NCI-H2081 treated with DMSO at 0.1 percent for 48 hours (cell line): Measurements from ENCODE around the gene SFSWAP.
"Not testable (repeated sequence)": the region's sequence is repeated elsewhere in the genome, so short reads cannot be mapped to it uniquely, and the experiment has no call there.

Source experiments
- DNase-seq: peaks from one replicate; lab custom pipeline; 2025; lab: John Stamatoyannopoulos, UW

Gene SFSWAP

GRCh38 chr12:131703161-131703560, 7.7 kb upstream of the SFSWAP start:
- DNase-seq = no peak

GRCh38 chr12:131704509-131704908, 6.4 kb upstream of the SFSWAP start:
- no peak for DNase-seq

GRCh38 chr12:131706709-131707108, 4.2 kb upstream of the SFSWAP start:
- not testable (repeated sequence) for DNase-seq

- no peak for DNase-seq
Measured at GRCh38 chr12:131709226-131709625, 1.7 kb upstream of the SFSWAP start.

- DNase-seq = no peak
Measured at GRCh38 chr12:131711551-131712205, 788 bp downstream of the SFSWAP start.

GRCh38 chr12:131713349-131713748, 2.5 kb downstream of the SFSWAP start:
- no peak for DNase-seq

- no peak for DNase-seq
Measured at GRCh38 chr12:131714759-131715158, 3.9 kb downstream of the SFSWAP start.

GRCh38 chr12:131716282-131716681, 5.4 kb downstream of the SFSWAP start:
- no peak for DNase-seq

- DNase-seq = no peak
Measured at GRCh38 chr12:131720241-131720640, 9.4 kb downstream of the SFSWAP start.

GRCh38 chr12:131720921-131721320, 10.0 kb downstream of the SFSWAP start:
- no peak for DNase-seq

- DNase-seq = no peak
Measured at GRCh38 chr12:131721548-131721947, 10.7 kb downstream of the SFSWAP start.

GRCh38 chr12:131723532-131723931, 12.6 kb downstream of the SFSWAP start:
- DNase-seq = no peak

- no peak for DNase-seq
Measured at GRCh38 chr12:131724534-131724933, 13.6 kb downstream of the SFSWAP start.

GRCh38 chr12:131725503-131725902, 14.6 kb downstream of the SFSWAP start:
- no peak for DNase-seq

GRCh38 chr12:131728720-131729119, 17.8 kb downstream of the SFSWAP start:
- DNase-seq = no peak

- DNase-seq = no peak
Measured at GRCh38 chr12:131729254-131729955, 18.5 kb downstream of the SFSWAP start.

GRCh38 chr12:131732996-131733615, 22.2 kb downstream of the SFSWAP start:
- no peak for DNase-seq

GRCh38 chr12:131733874-131734273, 23.0 kb downstream of the SFSWAP start:
- DNase-seq = no peak

- DNase-seq = no peak
Measured at GRCh38 chr12:131734336-131735152, 23.7 kb downstream of the SFSWAP start.

GRCh38 chr12:131735153-131735456, 24.2 kb downstream of the SFSWAP start:
- DNase-seq = no peak

GRCh38 chr12:131735476-131736445, 24.9 kb downstream of the SFSWAP start:
- no peak for DNase-seq
